NOMO-1 (cell line): ENCODE data around the gene KCP.
"Not testable (repeated sequence)": the region's sequence is repeated elsewhere in the genome, so short reads cannot be mapped to it uniquely, and the experiment has no call there.

Source experiments
- DNase-seq, 2 experiments: peaks; one replicate each; lab custom pipeline; 2025; ENCODE audit not compliant: unreplicated experiment in 2 of 2; lab: John Stamatoyannopoulos, UW

KCP gene

GRCh38 chr7:128922496-128923410, 12.2 kb upstream of the KCP start:
- no peak for DNase-seq

- DNase-seq: no peak
Measured at GRCh38 chr7:128921866-128922440, 11.4 kb upstream of the KCP start.

DNA sequence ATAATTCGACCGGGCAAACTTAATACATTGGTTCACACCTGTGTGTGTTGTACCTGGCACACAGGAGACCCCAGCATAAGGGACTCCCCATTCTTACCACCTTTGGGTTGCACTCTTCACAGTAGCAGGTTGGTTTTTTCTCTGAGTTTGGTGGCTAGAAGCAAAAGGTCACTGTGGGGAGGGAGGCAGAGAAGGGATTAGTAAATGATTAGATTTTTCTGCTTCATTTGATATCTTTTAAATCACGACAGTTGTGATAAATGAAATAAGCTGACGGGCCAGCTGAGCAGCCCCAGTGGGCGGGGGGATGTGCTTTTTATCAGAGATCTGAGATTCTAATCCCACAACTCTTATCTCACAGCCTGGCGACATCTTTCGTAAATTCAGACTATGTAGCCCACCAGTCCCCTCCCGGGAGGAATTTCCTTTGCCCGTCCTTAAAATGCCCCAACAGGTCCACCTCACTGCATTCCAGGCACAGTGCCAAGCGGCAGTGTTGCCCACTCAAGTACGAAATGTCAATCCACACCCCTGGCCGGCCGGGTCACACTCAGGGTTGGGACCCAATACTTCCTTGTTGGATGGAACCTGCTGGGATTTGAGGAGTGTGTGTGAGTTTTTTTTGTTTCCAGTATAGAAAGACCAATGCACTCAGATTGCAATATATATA, 10.5 kb upstream of the KCP start:
- no peak for DNase-seq

DNA sequence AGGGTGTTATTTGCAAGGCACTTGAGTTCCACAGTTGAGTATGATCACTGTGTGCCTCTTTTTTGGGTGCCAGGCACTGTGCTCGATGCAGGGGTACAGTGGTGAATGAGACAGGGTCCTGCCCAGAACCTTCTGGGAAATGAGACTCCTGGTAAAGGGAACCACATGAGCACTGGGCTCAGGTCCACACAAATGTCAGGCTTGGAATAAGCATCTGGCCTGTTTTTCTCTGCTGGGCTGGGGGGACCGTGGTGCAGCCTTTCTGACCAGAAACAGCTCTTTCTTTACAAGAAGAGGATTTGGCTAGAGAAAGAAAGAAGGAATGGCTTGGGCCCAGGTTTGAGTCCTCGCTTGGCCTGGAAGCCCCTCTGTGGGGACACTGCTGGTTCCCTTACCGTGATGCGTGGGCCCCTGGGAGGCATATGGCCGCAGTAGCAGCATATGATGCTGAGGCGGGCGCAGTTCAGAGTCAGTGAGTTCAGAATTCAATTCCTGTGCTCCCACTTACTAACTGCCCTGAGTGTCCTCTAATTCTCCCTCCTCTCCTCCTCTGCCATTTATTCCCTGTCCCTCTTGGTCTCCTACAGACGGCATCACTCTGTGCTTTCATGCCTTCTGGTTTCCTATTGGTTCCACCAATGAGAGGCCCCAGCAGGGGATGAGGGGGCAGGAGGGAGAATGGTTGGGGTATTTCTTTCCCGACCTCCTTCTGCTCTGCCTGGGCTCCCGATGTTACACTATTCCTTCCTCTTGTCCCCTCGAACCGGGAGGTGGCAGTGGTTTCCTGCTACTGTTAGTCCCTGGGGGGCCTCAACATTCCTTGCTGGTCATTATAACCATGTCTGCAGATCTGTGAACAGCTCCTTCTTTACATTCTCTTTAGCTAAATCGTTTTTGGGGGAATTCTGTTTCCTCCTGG, 9.6 kb upstream of the KCP start:
- no peak for DNase-seq

DNA sequence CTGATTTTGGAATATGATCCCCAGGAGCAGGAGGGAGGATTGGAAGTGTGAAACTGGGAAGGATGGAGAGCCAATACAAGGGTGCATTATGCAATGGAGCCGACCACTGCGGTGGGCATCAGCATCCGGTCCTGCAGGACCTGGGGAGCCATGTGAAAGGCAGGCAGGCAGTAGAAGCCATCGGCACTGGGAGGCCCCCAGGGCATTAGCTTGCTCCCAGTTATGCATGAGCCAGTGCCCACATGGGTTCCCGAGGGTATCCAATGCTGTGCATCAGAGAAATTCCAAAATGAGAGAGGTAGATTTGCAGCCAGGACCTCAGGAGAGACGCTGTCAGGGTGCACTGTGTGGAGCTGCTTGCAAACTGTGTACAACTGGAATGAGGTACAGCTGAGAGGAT, 8.7 kb upstream of the KCP start:
- DNase-seq: no peak

GRCh38 chr7:128918016-128918665, 7.6 kb upstream of the KCP start:
- DNase-seq: no peak

DNA sequence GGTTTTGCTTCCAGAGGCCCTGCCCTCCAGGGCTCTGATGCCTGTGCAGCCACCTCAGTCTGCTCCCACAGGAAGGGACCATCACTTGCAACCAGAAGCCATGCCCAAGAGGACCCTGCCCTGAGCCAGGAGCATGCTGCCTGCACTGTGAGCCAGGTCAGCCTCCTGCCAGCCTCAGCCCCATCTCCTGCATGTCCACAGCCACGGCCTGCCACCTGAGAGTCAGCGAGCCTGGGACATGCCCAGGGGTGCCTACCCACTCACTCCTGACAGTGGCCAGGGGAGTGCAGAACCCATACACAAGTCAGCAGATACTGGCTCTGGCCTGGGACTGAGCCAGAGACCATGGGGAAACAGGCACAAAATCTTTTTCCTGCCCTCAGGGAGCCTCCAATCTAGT, 6.6 kb upstream of the KCP start:
- no peak for DNase-seq

GRCh38 chr7:128916643-128916915, 6.1 kb upstream of the KCP start:
- no peak for DNase-seq

DNA sequence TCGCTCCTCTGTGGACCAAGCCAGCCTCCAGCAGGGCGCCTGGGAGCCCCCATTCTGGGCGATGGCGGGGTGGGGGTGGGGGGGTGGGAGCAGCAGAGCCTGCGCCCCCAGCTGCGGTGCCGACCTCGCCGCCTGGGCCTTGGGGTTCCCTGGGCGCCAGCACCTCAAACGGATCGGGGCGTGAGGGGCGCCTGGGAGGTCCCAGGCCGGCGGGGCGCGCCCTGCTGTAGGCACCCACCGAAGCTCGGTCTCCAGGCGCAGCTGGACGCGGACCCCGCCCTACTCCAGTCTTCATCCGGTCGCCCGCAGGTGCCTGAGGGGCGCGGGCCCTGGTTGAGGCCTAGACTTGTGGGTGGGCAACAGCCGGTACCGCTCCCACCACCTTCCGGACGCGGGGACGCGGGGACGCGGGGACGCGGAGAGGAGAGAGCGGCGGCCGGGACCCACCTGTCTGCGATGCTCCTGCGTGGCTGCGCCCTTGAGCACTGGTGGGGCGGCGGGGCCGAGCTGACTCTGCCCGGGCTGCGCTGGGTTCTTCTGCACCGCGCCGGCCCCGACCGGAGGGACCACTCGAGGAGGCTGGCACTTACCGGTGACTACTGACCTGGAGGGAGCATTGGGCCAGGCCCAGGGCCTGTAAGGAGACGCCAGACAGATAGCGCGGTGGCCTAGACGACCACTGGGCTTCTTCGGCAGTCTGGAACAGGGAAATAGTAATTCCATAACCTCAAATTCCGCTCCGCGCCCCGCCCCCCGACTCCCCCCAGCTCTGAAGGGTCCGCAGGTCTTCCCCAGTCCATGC, 5.5 kb upstream of the KCP start:
- DNase-seq: no peak

DNA sequence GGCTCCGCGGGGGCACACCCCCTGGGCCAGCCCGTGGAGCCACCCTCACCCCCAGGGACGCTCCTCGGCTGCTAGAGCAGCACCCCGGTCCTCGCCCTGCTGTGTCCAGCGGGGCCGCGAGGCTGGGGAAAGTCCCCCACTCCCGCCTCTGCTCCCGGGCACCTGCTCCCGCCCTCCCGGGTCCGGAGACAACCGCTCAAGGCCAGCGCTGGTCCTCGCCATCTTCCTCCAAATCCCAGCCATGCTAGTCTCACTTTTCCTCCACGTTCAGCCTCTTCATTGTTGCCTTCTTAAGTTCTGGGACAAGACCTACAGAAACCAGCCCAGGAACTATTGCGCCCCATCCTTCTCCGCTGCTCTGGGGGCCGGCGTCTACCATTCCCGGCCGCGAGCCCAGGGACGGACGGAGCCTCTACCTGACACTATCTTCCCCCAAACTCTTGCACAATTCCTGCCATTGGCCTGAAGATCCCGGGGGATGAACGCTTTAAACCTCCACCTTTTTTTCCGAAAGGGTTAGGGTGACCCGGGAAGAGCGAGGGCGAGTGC, 4.8 kb upstream of the KCP start:
- no peak for DNase-seq

- no peak for DNase-seq
Measured at GRCh38 chr7:128914566-128915151, 4.2 kb upstream of the KCP start.

DNA sequence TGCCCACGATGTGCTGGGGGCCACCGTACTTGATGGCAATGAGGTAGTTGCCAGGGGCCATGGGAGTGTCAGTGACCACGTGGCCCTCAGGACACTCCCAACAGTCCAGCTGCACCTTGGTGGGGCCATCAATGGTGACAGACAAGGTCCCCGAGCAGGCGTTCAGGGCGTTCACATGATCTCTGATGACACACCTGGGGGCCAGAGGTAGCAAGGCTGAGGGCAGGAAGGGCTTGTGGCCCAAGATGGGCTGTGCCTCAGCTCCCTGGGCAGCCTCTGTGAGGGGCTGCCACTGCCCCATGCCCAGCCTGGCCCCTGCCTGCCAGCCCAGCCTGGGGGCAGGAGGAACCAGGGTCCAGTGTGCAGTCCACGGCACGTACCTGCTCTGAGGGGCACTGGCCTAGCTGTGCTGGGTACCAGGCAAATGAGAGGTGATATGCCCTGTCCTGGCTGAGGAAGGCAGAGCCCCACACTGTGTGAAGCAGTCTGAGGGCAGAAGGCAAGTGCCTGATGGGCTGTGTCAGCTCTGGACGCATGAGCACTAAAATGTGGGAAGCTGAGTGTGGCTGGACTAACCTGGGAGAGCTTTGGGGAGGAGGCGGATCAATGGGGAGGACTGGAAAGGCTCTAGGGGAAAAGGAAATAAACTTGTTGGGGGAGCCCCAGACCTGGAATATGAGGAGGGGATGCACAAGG, 3.5 kb upstream of the KCP start:
- no peak for DNase-seq

DNA sequence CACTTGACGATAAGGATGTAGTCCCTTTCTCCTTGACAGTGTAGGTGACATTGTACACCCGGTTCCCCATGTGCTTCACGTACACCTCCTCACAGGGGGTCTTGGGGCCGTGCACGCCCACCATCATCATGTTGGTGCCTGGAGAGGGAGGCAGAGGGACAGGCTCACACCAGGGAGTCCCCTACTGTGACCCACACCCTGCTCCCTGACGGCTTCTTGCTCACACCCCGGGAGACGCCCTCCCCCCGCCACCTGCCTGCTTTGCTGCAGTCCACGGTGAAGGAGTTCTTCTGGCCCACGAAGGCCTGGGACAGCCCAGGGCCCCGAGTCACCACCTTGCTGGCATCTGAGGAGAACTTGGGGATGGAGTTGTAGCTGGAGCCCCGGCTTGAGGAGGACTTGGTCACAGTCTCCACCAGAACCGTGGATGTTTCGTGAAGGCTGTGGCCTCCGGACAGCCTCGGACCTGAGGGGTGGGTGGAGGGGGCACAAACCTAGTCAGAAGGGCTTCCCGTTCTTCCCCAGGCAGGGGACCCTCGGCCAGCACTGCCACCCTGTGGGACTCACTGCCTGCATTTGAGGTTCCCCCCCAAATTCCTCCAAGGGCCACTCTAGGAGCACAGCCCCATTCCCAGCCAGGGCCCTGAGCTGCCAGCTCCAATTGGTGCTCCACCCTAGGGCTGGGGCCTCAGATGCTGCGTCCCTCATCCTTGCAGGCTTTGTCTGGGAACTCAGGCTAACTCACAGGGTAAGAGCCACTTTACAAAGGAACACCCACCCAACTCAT, 2.4 kb upstream of the KCP start:
- DNase-seq: not testable (repeated sequence)

DNA sequence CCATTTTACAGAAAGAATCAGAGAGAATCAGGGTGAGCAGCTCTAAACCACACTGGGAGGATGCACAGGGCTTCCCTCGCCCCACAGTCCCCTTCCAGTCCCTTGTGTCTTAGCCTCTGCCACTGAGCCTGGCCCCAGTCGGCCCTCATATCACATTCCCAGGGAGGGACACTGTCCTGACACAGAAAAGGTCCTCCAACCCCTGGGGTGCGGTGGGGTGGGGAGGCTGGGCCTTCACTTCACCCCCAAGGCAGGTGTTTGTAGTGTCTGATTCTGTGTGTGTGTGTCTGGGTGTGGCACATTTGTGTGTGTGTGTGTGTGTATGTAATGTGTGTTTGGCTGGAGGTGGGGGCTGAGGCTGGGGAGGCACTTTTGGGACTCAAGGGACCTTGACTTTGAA, 1.8 kb upstream of the KCP start:
- DNase-seq: no peak

GRCh38 chr7:128911423-128912031, 1.0 kb upstream of the KCP start:
- DNase-seq: no peak

GRCh38 chr7:128909625-128910568, 612 bp downstream of the KCP start:
- no peak for DNase-seq
